DND-41 (cell line): ENCODE data around the gene MAT2B.

Experiments
- EZH2 ChIP-seq: IDR thresholded peaks from 3 replicates; pipeline ENCODE4 v1.6.1; 2012; ENCODE audit warnings: borderline replicate concordance, low read depth, mild to moderate bottlenecking, moderate library complexity, low read length, inconsistent platforms; ENCODE audit not compliant: severe bottlenecking
- TF ChIP-seq, protein P1 (sequence below): IDR thresholded peaks from 2 replicates; pipeline ENCODE4 v1.5.1; 2012; ENCODE audit warnings: borderline replicate concordance, low read length, moderate library complexity, mild to moderate bottlenecking; ENCODE audit not compliant: poor library complexity, severe bottlenecking; ENCODE audit errors: extremely low read depth

DNA sequence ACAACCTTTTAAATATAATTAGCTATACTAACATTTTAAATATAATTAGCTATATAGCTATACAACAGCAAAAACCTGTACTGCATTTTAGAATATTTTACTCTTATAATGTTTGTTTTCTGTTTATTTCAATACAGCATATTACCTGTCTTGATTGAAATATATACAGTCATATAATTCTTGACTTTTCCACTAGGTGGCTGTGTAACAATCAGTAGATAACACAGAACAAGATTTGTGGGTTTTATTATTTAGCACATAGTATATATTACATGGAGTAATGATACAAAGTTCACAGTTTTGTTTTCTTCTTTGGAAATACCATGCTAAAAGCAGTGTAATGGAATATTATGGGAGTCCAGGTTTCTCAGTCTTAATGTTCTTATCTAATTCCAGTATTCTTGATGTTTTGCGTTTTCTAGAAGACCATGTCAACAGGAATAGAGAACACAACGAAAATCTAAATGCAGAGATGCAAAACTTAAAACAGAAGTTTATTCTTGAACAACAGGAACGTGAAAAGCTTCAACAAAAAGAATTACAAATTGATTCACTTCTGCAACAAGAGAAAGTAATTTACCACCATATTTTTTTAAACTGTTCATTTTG is 31.7 kb upstream of the MAT2B start:
- TF ChIP-seq, protein P1, sequence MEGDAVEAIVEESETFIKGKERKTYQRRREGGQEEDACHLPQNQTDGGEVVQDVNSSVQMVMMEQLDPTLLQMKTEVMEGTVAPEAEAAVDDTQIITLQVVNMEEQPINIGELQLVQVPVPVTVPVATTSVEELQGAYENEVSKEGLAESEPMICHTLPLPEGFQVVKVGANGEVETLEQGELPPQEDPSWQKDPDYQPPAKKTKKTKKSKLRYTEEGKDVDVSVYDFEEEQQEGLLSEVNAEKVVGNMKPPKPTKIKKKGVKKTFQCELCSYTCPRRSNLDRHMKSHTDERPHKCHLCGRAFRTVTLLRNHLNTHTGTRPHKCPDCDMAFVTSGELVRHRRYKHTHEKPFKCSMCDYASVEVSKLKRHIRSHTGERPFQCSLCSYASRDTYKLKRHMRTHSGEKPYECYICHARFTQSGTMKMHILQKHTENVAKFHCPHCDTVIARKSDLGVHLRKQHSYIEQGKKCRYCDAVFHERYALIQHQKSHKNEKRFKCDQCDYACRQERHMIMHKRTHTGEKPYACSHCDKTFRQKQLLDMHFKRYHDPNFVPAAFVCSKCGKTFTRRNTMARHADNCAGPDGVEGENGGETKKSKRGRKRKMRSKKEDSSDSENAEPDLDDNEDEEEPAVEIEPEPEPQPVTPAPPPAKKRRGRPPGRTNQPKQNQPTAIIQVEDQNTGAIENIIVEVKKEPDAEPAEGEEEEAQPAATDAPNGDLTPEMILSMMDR = peak; percentile 44
- no peak for TF ChIP-seq EZH2
